HepG2 (cell line): ENCODE results near the gene SRR.
"Not testable (repeated sequence)": the region's sequence is repeated elsewhere in the genome, so short reads cannot be mapped to it uniquely, and the experiment has no call there.

Experiments
- ARID5B ChIP-seq: IDR thresholded peaks from 2 replicates; pipeline ENCODE4 v1.4.0; 2020; ENCODE audit warnings: mild to moderate bottlenecking, missing genetic modification reagents
- CREB1 ChIP-seq, 2 experiments: fragments of 450-650 bp in 1 of 2; IDR thresholded peaks; 2 replicates each; pipeline ENCODE4 v1.6.1; 2016 to 2017; ENCODE audit warnings: control low read depth in 1 of 2, mild to moderate bottlenecking in 1 of 2, missing compliant biosample characterization in 1 of 2, missing genetic modification characterization in 1 of 2
- FOXO4 ChIP-seq: sonication (generic); formaldehyde crosslinking; conservative IDR thresholded peaks from 2 replicates; pipeline ENCODE4 v1.8.1; 2023; ENCODE audit warnings: missing genetic modification reagents
- HNRNPUL1 ChIP-seq: fragments of 200-400 bp; formaldehyde crosslinking; IDR thresholded peaks from 2 replicates; pipeline ENCODE4 v1.6.1; 2017; ENCODE audit warnings: low read depth, mild to moderate bottlenecking, low read length, moderate library complexity
- MAX ChIP-seq: IDR thresholded peaks from 2 replicates; pipeline ENCODE4 v1.6.1; 2012; ENCODE audit warnings: inconsistent platforms
- POLR2AphosphoS2 ChIP-seq: IDR thresholded peaks from 2 replicates; pipeline ENCODE4 v1.6.1; 2011; ENCODE audit warnings: low read depth, low read length, improper control_type of control experiment
- STAT5B ChIP-seq: sonication (generic); formaldehyde crosslinking; IDR thresholded peaks from 2 replicates; pipeline ENCODE4 v1.4.0; 2020; ENCODE audit warnings: missing genetic modification reagents
- SUZ12 ChIP-seq: fragments of 150-350 bp; IDR thresholded peaks from 2 replicates; pipeline ENCODE4 v1.6.1; 2014; ENCODE audit warnings: low read depth, low read length
- TAF1 ChIP-seq: sonication (generic); formaldehyde crosslinking; IDR thresholded peaks from 2 replicates; pipeline ENCODE4 v1.4.0; 2020; ENCODE audit warnings: missing genetic modification reagents
- ZBTB40 ChIP-seq, 2 experiments: fragments of 450-650 bp in 1 of 2; sonication (generic) in 1 of 2; formaldehyde crosslinking in 1 of 2; IDR thresholded peaks; 2 replicates each; pipeline versions ENCODE4 v1.6.1 to v1.8.0; 2016 to 2022; ENCODE audit warnings: antibody characterized with exemption in 1 of 2, mild to moderate bottlenecking in 1 of 2, missing genetic modification reagents in 1 of 2
- ZNF253 ChIP-seq: sonication (generic); formaldehyde crosslinking; IDR thresholded peaks from 2 replicates; pipeline ENCODE4 v1.8.0; 2022; ENCODE audit warnings: mild to moderate bottlenecking, missing genetic modification reagents, borderline replicate concordance
- ZNF350 ChIP-seq: sonication (generic); formaldehyde crosslinking; IDR thresholded peaks from 2 replicates; pipeline ENCODE4 v1.4.0; 2020; ENCODE audit warnings: mild to moderate bottlenecking, low read depth, missing genetic modification reagents, borderline replicate concordance
- ZSCAN5A ChIP-seq: sonication (generic); formaldehyde crosslinking; IDR thresholded peaks from 2 replicates; pipeline ENCODE4 v1.8.0; 2022; ENCODE audit warnings: mild to moderate bottlenecking, missing genetic modification reagents, borderline replicate concordance

GRCh38 chr17:2258830-2259229, 44.9 kb upstream of the SRR start:
- not testable (repeated sequence) for TF ChIP-seq TAF1 (CRISPR knock-in tag); ZNF350; SUZ12; FOXO4 (CRISPR knock-in tag); POLR2AphosphoS2; CREB1 (IDR thresholded peaks at IDR 0.05); CREB1 (CRISPR knock-in tag; IDR thresholded peaks at IDR 0.05); ZNF253 (CRISPR knock-in tag); ZBTB40 (IDR thresholded peaks at IDR 0.05); ZBTB40 (CRISPR knock-in tag; IDR thresholded peaks at IDR 0.05); ZSCAN5A (CRISPR knock-in tag); MAX; HNRNPUL1; STAT5B; ARID5B
